Stimulated activated CD4-positive, alpha-beta T cell treated with anti-CD3 and anti-CD28 coated beads, Interleukin-12 subunit alpha, Interleukin-12 subunit beta, amount 100 ng/mL, for 24 hours (primary cell): Measurements from ENCODE around the gene IRF6.

Source experiments
- DNase-seq, 2 experiments: peaks; one replicate each; pipeline ENCODE4 v3.0.0-alpha.2; 2020; ENCODE audit warnings: low read depth in 2 of 2

The IRF6 gene

GRCh38 chr1:209790286-209791193 lies 15.4 kb downstream of the IRF6 start:
- DNase-seq: no peak

- no peak for DNase-seq
Measured at GRCh38 chr1:209789245-209789644, 16.7 kb downstream of the IRF6 start.

GRCh38 chr1:209787551-209787950 lies 18.4 kb downstream of the IRF6 start:
- no peak for DNase-seq

- no peak for DNase-seq
Measured at GRCh38 chr1:209786146-209786545, 19.8 kb downstream of the IRF6 start.

- no peak for DNase-seq
Measured at GRCh38 chr1:209785592-209785991, 20.4 kb downstream of the IRF6 start.

- peak; percentile 99 to 100 for DNase-seq
Measured at GRCh38 chr1:209784265-209785169, 21.4 kb downstream of the IRF6 start, which contains the start of gene C1orf74. C1orf74 (minus strand) TSS chr1:209784559; CDS start chr1:209783634, 925 bp downstream.

- no peak for DNase-seq
Measured at GRCh38 chr1:209783386-209783785, 22.6 kb downstream of the IRF6 start.

- no peak for DNase-seq
Measured at GRCh38 chr1:209780268-209780667, 25.7 kb downstream of the IRF6 start.

GRCh38 chr1:209778102-209778501 lies 27.8 kb downstream of the IRF6 start:
- no peak for DNase-seq

- no peak for DNase-seq
Measured at GRCh38 chr1:209777587-209777986, 28.4 kb downstream of the IRF6 start.

GRCh38 chr1:209775678-209776077 lies 30.3 kb downstream of the IRF6 start:
- no peak for DNase-seq

GRCh38 chr1:209774592-209774991 lies 31.4 kb downstream of the IRF6 start:
- DNase-seq: no peak

- no peak for DNase-seq
Measured at GRCh38 chr1:209772126-209772525, 33.8 kb downstream of the IRF6 start.

- no peak for DNase-seq
Measured at GRCh38 chr1:209770636-209771415, 35.1 kb downstream of the IRF6 start.

GRCh38 chr1:209769971-209770370 lies 36.0 kb downstream of the IRF6 start:
- no peak for DNase-seq

GRCh38 chr1:209769171-209769904 lies 36.6 kb downstream of the IRF6 start:
- peak; percentile 65 to 71 for DNase-seq

- peak; percentile 67 to 79 for DNase-seq
Measured at GRCh38 chr1:209768354-209768774, 37.6 kb downstream of the IRF6 start.

GRCh38 chr1:209767706-209768105 lies 38.2 kb downstream of the IRF6 start:
- no peak for DNase-seq

- DNase-seq: no peak
Measured at GRCh38 chr1:209767096-209767495, 38.8 kb downstream of the IRF6 start.

- DNase-seq: no peak
Measured at GRCh38 chr1:209766051-209766450, 39.9 kb downstream of the IRF6 start.
